Activated CD8-positive, alpha-beta memory T cell treated with anti-CD3 and anti-CD28 coated beads, Interleukin-2, amount 50 U/mL, for 4 hours (primary cell): Measurements from ENCODE around the gene TBC1D8B.

Experiments
- DNase-seq: peaks from one replicate; pipeline ENCODE4 v3.0.0-alpha.2; 2020

TBC1D8B gene

GRCh38 chrX:106899276-106899675 is 96.8 kb downstream of the TBC1D8B start:
- DNase-seq, result no peak

GRCh38 chrX:106899841-106900240 is 97.4 kb downstream of the TBC1D8B start:
- no peak for DNase-seq

GRCh38 chrX:106901341-106901740 is 98.9 kb downstream of the TBC1D8B start:
- no peak for DNase-seq

GRCh38 chrX:106901781-106902219 is 99.3 kb downstream of the TBC1D8B start:
- DNase-seq, result no peak

- DNase-seq, result no peak
Observed at GRCh38 chrX:106902684-106903083, 100.2 kb downstream of the TBC1D8B start.

- no peak for DNase-seq
Observed at GRCh38 chrX:106903291-106903824, 100.9 kb downstream of the TBC1D8B start, which contains the start of gene RIPPLY1. Gene RIPPLY1 (minus strand): TSS chrX:106903341. CDS start chrX:106903287, 54 bp downstream.

GRCh38 chrX:106903856-106904528 is 101.5 kb downstream of the TBC1D8B start:
- no peak for DNase-seq

GRCh38 chrX:106905064-106905708 is 102.7 kb downstream of the TBC1D8B start:
- DNase-seq, result no peak

GRCh38 chrX:106906361-106906760 is 103.9 kb downstream of the TBC1D8B start:
- no peak for DNase-seq

- DNase-seq, result no peak
Observed at GRCh38 chrX:106912864-106913263, 110.4 kb downstream of the TBC1D8B start.

GRCh38 chrX:106917830-106918500 is 115.5 kb downstream of the TBC1D8B start:
- DNase-seq, result no peak

- no peak for DNase-seq
Observed at GRCh38 chrX:106919932-106920452, 117.5 kb downstream of the TBC1D8B start, which contains the start of gene CLDN2. Gene CLDN2 (plus strand): TSS chrX:106920402. CDS start chrX:106928229, 7,827 bp downstream.

- no peak for DNase-seq
Observed at GRCh38 chrX:106921637-106922036, 119.2 kb downstream of the TBC1D8B start.
